Activated CD4-positive, alpha-beta T cell treated with anti-CD3 and anti-CD28 coated beads for 36 hours (primary cell): ENCODE measurements around the gene RAD23A. TPM values are rescaled to one million over a fixed set of nuclear protein-coding genes. Genes with fewer than 3 reads are reported as not detected.
A peak's percentile ranks its signal among the peaks of the same experiment; 100 is the strongest.
"Not testable (repeated sequence)": the region's sequence is repeated elsewhere in the genome, so short reads cannot be mapped to it uniquely, and the experiment has no call there.

Experiments used
- ATAC-seq: fragments of 200-7000 bp; cut with Tn5 transposase; one replicate; pipeline ENCODE4 v1.10.0; 2021; ENCODE audit warnings: mild to moderate bottlenecking, moderate library complexity
- CTCF ChIA-PET: fragments of 350-600 bp; sonication (Branson Sonifier 250); formaldehyde crosslinking; loops from one replicate; lab custom pipeline; 2021; ENCODE audit warnings: antibody characterized with exemption; lab: Charles Lee
- POLR2A ChIA-PET: fragments of 350-600 bp; sonication (Branson Sonifier 250); formaldehyde crosslinking; loops from one replicate; lab custom pipeline; 2021; ENCODE audit warnings: antibody characterized with exemption, inconsistent platforms; lab: Charles Lee
- DNase-seq: peaks from one replicate; pipeline ENCODE4 v3.0.0-alpha.2; 2020
- H3K27ac Mint-ChIP-seq: one replicate; pipeline ENCODE4 v1.8.0; 2021; ENCODE audit warnings: mixed read lengths
- H3K27me3 Mint-ChIP-seq: one replicate; pipeline ENCODE4 v1.8.0; 2021; ENCODE audit warnings: mixed read lengths
- H3K36me3 Mint-ChIP-seq: one replicate; pipeline ENCODE4 v1.8.0; 2021; ENCODE audit warnings: low read depth, mixed read lengths
- H3K4me1 Mint-ChIP-seq: one replicate; pipeline ENCODE4 v1.8.0; 2021; ENCODE audit warnings: mixed read lengths
- H3K4me3 Mint-ChIP-seq: one replicate; pipeline ENCODE4 v1.8.0; 2021; ENCODE audit warnings: mild to moderate bottlenecking, moderate library complexity, mixed read lengths
- H3K9me3 Mint-ChIP-seq: one replicate; pipeline ENCODE4 v1.8.0; 2021; ENCODE audit warnings: low read depth, mixed read lengths
- intact Hi-C, 2 experiments: fragments of 100-400 bp; cut with DNase I in 1 of 2; cut with micrococcal nuclease in 1 of 2; formaldehyde crosslinking; loops; one replicate each; pipeline versions ENCODE4 v1.14.2 to v1.15.1; 2022 to 2024; cut with DNase I, micrococcal nuclease
- total RNA-seq, 2 experiments: library from RNA; stranded (reverse); gene quantifications; one replicate each; pipeline ENCODE4 v1.2.3, GENCODE V29; 2021

Gene RAD23A
- total RNA-seq, result 100 to 1,000 TPM; 189 to 265 TPM

- H3K27ac Mint-ChIP-seq, result peak within 1 kb of the TSS; percentile 97
- H3K9me3 Mint-ChIP-seq, result no peaks in the 10 kb centered on the region
- CTCF ChIA-PET, result interaction anchor here (0.6 kb wide), 2 partner anchors 19 to 1463 kb away, joined by 4 read pairs; no protein-coding TSS in a partner anchor
- peak within 1 kb of the TSS; percentile 88 for H3K4me3 Mint-ChIP-seq
- H3K27me3 Mint-ChIP-seq, result no peaks in the 10 kb centered on the region
- ATAC-seq (peak; percentile 81), DNase-seq (peak; percentile 100)
- intact Hi-C loops, result loop anchor here (1.0 to 10.0 kb wide), 9 partner anchors 12 to 1569 kb away; partner anchors contain the start of genes DNAJB1 (in 1 of the 2), FARSA (in 1 of the 2), JUNB (in 1 of the 2) and SYCE2 (in 1 of the 2)
- H3K4me1 Mint-ChIP-seq, result peaks cover 55% of the 10 kb centered on the region
- POLR2A ChIA-PET, result interaction anchor here (0.7 kb wide), 1 partner anchor 212 kb away, joined by 3 read pairs; no protein-coding TSS in a partner anchor
- peaks cover 84% of the 10 kb centered on the region for H3K36me3 Mint-ChIP-seq
Measured at GRCh38 chr19:12945479-12946091, at the start of gene RAD23A. Gene RAD23A (plus strand): TSS chr19:12945862. CDS start chr19:12945949, 87 bp downstream.

DNA sequence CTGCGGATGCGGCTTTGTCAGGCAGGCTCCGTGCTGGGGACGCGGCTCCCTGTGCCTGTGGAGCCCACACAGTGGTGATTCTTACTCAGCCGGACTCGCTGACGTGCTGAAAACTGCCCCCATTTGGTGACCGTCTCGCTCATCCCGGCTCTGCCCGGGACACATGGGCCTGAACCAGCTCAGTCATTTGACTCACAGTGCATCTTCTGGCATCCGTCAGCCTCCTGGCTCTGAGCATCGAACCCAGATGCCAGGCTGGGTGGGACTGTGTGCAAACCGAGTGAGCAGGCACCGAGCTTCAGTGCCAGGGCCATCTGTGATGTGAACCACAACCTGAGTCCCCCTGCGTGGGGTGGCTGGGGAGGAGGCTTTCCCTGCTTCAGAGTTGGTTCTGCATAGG is 49.2 kb upstream of the RAD23A start:
- H3K4me1 Mint-ChIP-seq, result peaks cover 10% of the 10 kb centered on the region

GRCh38 chr19:12899891-12900518 is 45.7 kb upstream of the RAD23A start:
- Mint-ChIP-seq H3K27me3 (no peaks in the 10 kb centered on the region), H3K36me3 (peaks cover 16% of the 10 kb centered on the region), H3K9me3 (no peaks in the 10 kb centered on the region), H3K4me3 (no peak overlapping the region), H3K27ac (no peak overlapping the region), H3K4me1 (peaks cover 3% of the 10 kb centered on the region)
- peak; percentile 21 for DNase-seq
- ChIA-PET POLR2A (interaction anchor here (0.6 kb wide), 1 partner anchor 894 kb away, joined by 4 read pairs; no protein-coding TSS in a partner anchor), CTCF (interaction anchor here (0.5 to 1.6 kb wide), 4 partner anchors 12 to 299 kb away, joined by 3 read pairs; no protein-coding TSS in a partner anchor)
- ATAC-seq, result peak; percentile 63
- intact Hi-C loops, result no loop called here

More for the DNA sequence above, 49.2 kb upstream of the RAD23A start:
- intact Hi-C loops, result no loop called here
- Mint-ChIP-seq H3K36me3 (peaks cover 25% of the 10 kb centered on the region), H3K27me3 (no peaks in the 10 kb centered on the region), H3K27ac (no peak overlapping the region), H3K4me3 (no peak overlapping the region), H3K9me3 (no peaks in the 10 kb centered on the region)
- ChIA-PET POLR2A (no interaction called here), CTCF (interaction anchor here (0.6 kb wide), 1 partner anchor 144 kb away, joined by 3 read pairs; no protein-coding TSS in a partner anchor)
- no peak for ATAC-seq
- no peak for DNase-seq

GRCh38 chr19:12907166-12907565 is 38.5 kb upstream of the RAD23A start:
- ATAC-seq, result no peak
- POLR2A ChIA-PET, result no interaction called here
- Mint-ChIP-seq H3K4me3 (no peak overlapping the region), H3K9me3 (no peaks in the 10 kb centered on the region), H3K27ac (no peak overlapping the region), H3K4me1 (no peaks in the 10 kb centered on the region), H3K27me3 (no peaks in the 10 kb centered on the region), H3K36me3 (no peaks in the 10 kb centered on the region)
- intact Hi-C loops, result no loop called here
- CTCF ChIA-PET, result interaction anchor here (0.8 to 1.6 kb wide), 6 partner anchors 14 to 154 kb away, joined by 3 to 5 read pairs (median 4); no protein-coding TSS in a partner anchor
- no peak for DNase-seq

DNA sequence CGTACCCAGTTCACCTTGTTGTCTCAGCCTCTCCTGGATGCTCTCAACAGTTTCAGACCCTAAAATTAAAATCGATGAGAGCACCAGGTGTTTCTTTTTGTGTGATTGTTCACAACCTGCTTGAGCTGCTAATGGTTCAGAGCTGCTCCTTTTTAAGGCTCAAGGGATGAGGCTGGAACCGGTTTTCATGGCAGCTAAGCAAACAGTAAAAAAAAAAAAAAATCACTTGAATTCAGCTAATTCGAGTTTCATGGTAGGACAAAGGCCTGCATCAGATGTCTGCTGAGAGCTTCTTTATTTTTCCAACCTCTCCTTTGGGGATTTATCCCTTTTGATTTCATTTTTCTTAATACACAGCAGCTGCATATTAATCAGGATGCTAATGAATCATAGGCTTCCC is 33.1 kb upstream of the RAD23A start:
- ChIA-PET POLR2A (interaction anchor here (0.7 kb wide), 1 partner anchor 163 kb away, joined by 6 read pairs; no protein-coding TSS in a partner anchor), CTCF (interaction anchor here (0.8 to 1.5 kb wide), 6 partner anchors 12 to 63 kb away, joined by 3 to 6 read pairs (median 4); no protein-coding TSS in a partner anchor)
- H3K27me3 Mint-ChIP-seq, result no peaks in the 10 kb centered on the region
- no peak overlapping the region for H3K27ac Mint-ChIP-seq
- no peaks in the 10 kb centered on the region for H3K9me3 Mint-ChIP-seq
- DNase-seq (no peak), ATAC-seq (no peak)
- no peak overlapping the region for H3K4me3 Mint-ChIP-seq
- peaks cover 20% of the 10 kb centered on the region for H3K4me1 Mint-ChIP-seq
- no peaks in the 10 kb centered on the region for H3K36me3 Mint-ChIP-seq
- intact Hi-C loops, result no loop called here

DNA sequence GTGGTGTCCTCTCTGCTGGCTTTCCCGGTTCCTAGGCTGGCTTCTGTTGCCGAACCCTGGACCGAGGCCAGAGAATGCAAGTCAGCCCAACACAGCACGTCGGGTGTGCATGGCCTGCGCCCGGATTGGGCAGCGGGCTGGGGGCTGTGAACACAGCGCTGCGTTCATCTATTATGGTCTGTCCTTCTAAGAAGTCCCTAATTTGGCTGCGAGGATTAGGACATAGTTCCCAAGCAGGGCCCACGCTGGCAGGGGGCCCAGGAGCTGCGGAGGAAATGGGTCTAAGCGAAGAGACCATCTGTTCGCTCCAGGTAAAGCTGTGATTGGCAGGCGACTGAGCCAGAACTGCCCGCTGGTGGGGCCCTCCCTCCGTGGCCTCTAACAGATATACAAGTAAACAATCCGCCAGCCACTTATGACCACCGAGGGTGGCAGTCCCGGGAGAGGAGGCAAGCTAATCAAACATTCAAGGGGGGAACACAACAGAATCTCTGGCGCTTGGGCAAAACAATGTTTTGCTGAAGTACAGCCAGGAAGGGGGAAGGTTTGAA is 32.6 kb upstream of the RAD23A start:
- Mint-ChIP-seq H3K27ac (no peak overlapping the region), H3K4me3 (no peak overlapping the region), H3K27me3 (no peaks in the 10 kb centered on the region), H3K36me3 (no peaks in the 10 kb centered on the region), H3K4me1 (peaks cover 20% of the 10 kb centered on the region), H3K9me3 (no peaks in the 10 kb centered on the region)
- DNase-seq, result no peak
- POLR2A ChIA-PET, result interaction anchor here (0.7 to 1.6 kb wide), 2 partner anchors 22 to 163 kb away, joined by 6 to 7 read pairs; partner anchors contain the start of gene GCDH
- intact Hi-C loops, result no loop called here
- no peak for ATAC-seq
- CTCF ChIA-PET, result interaction anchor here (0.7 to 1.7 kb wide), 8 partner anchors 17 to 64 kb away, joined by 3 to 8 read pairs (median 4); partner anchors contain the start of gene FARSA

DNA sequence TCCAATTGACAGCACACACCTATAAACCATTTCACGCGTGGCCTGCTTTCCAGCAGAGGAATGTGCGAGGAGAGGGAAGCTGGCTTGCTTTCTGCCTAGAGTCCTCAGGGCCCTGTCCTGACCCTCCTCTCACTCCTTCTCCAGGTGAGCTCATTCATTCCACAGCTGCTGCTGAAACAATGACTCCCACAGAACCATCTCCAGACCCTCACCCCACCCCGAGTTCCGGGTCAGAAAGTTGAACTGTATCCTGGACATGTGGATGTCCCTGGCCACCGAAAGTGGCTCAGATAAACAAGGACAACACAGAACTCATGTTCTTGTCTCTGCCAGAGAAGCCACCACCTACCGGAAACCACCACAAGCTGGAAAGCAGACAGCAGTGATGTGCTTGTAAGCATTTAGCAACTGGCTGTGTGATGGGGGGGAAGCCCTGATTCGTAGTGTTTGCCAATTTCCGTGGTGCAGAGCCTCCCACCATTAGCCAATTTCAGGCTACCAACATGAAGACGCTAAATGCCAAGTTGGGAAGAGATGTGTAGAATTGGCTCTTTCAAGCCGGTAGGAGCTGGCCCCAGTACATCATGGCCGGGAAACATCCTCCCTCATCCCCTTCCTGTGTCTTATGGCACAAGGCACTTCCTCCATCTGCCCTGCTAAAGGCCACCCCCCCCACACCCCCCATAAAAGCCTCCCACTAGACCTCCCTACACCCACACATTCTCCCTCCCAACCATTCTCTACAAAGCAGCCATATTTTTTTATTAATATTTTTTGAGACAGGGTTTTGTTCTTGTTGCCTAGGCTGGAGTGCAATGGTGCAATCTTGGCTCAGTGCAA is 31.6 kb upstream of the RAD23A start:
- ATAC-seq (peak; percentile 81), DNase-seq (peak; percentile 70)
- H3K36me3 Mint-ChIP-seq, result peaks cover 3% of the 10 kb centered on the region
- H3K4me3 Mint-ChIP-seq, result peak overlapping the region; percentile 36
- H3K4me1 Mint-ChIP-seq, result peaks cover 26% of the 10 kb centered on the region
- H3K27me3 Mint-ChIP-seq, result no peaks in the 10 kb centered on the region
- peak overlapping the region; percentile 94 for H3K27ac Mint-ChIP-seq
- intact Hi-C loops, result no loop called here
- no peaks in the 10 kb centered on the region for H3K9me3 Mint-ChIP-seq
- CTCF ChIA-PET, result interaction anchor here (0.6 to 1.7 kb wide), 6 partner anchors 19 to 148 kb away, joined by 3 to 8 read pairs (median 4); partner anchors contain the start of gene FARSA
- POLR2A ChIA-PET, result interaction anchor here (1.6 kb wide), 1 partner anchor 23 kb away, joined by 7 read pairs; the partner anchor contains the start of gene GCDH

- H3K9me3 Mint-ChIP-seq, H3K36me3 Mint-ChIP-seq, H3K27me3 Mint-ChIP-seq, ATAC-seq, DNase-seq, H3K4me3 Mint-ChIP-seq, intact Hi-C loops, H3K27ac Mint-ChIP-seq: not testable (repeated sequence)
- POLR2A ChIA-PET, result interaction anchor here (0.6 kb wide), 1 partner anchor 362 kb away, joined by 3 read pairs; no protein-coding TSS in a partner anchor
- peaks cover 33% of the 10 kb centered on the region for H3K4me1 Mint-ChIP-seq
- CTCF ChIA-PET, result interaction anchor here (0.6 kb wide), 1 partner anchor 439 kb away, joined by 3 read pairs; no protein-coding TSS in a partner anchor
Measured at GRCh38 chr19:12915860-12916259, 29.8 kb upstream of the RAD23A start.

DNA sequence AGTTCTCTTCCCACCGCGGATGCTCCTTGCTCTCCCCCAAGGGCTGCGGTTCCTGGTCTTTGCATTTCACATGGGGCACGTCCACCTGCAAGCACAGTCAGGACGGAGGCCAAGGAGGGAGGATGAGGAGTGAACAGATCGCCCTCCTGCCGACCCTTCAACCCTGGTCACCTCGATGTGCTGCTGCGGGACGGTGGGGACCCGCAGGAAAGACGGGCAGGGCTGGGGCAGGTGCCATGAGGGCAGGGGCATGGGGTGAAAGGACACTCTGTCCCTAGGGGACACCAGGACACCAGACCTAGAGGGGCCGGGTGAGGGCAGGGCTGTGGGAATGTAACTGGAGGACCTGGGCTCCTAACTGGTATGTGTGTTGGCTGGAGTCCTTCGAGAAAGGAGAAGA is 27.4 kb upstream of the RAD23A start:
- ChIA-PET POLR2A (no interaction called here), CTCF (interaction anchor here (0.7 to 1.5 kb wide), 2 partner anchors 84 to 150 kb away, joined by 3 to 4 read pairs; partner anchors contain the start of gene RTBDN)
- no peak for DNase-seq
- Mint-ChIP-seq H3K4me1 (peaks cover 31% of the 10 kb centered on the region), H3K9me3 (no peaks in the 10 kb centered on the region), H3K27ac (peak overlapping the region; percentile 82), H3K36me3 (peaks cover 20% of the 10 kb centered on the region), H3K4me3 (peak overlapping the region; percentile 64), H3K27me3 (no peaks in the 10 kb centered on the region)
- no peak for ATAC-seq
- intact Hi-C loops, result loop anchor here in 1 of 2 experiments (2.0 kb wide), 1 partner anchor 39 kb away; the partner anchor contains the start of gene GADD45GIP1

DNA sequence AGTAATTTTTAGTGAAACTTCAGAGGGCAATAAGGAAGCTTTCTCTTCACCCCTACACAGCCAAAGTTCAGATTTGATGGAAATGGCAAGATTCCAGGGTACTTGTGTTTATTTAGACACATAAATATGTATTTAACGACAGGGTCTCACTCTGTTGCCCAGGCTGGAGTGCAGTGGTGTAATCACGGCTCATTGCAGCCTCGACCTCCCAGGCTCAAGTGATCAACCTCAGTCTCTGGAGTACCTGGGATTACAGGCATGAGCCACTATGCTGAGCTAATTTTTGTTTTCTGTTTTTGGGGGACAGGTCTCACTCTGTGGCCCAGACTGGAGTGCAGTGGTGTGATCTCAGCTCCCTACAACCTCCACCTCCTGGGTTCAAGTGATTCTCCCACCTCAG is 24.6 kb upstream of the RAD23A start:
- Mint-ChIP-seq H3K9me3 (no peaks in the 10 kb centered on the region), H3K27ac (peak overlapping the region; percentile 17), H3K4me1 (peaks cover 13% of the 10 kb centered on the region), H3K27me3 (no peaks in the 10 kb centered on the region), H3K4me3 (no peak overlapping the region), H3K36me3 (peaks cover 38% of the 10 kb centered on the region)
- DNase-seq (no peak), ATAC-seq (no peak)
- intact Hi-C loops, result no loop called here
- ChIA-PET CTCF (interaction anchor here (0.6 to 1.4 kb wide), 5 partner anchors 11 to 56 kb away, joined by 3 to 4 read pairs (median 3); no protein-coding TSS in a partner anchor), POLR2A (interaction anchor here (0.6 to 0.9 kb wide), 2 partner anchors 75 to 198 kb away, joined by 4 to 5 read pairs; no protein-coding TSS in a partner anchor)
